Measurements from ENCODE around the gene PABPC1L. TPM values are rescaled to one million over a fixed set of nuclear protein-coding genes. Genes with fewer than 3 reads are reported as not detected.

Gene PABPC1L
- total RNA-seq, 1 experiment from 2014 or later: 127 TPM

DNA sequence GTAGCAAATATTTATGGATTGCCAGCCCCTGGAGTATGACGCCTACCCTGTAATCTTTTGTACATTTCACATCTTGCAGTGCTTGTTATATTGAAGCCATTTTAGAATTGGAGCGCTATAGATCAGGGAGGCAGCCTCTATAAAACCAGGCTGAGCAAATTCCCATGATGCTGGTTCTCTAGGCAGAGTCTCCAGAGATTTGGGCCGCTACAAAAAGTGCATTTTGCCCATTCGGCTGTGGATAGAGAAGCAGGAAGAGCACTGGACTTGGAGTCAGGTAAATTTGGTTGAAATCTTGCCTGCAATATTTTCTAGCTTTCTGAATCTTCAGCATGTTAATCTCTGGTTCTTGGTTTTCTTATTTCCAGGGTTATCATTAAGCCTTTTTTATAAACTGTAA is 22.4 kb upstream of the PABPC1L start:
- H3K27me3 ChIP-seq (ENCODE audit: insufficient read depth, low read length): no peaks in the 10 kb centered on the region
- no TSS peak for BruUV-seq (replicated peaks)
- no peaks in the 10 kb centered on the region for H3K9me2 ChIP-seq (ENCODE audit: insufficient read depth)
- H3K4me3 ChIP-seq (replicated peaks in 1 of 2; ENCODE audit: low read depth in 1 of 2, low read length in 2 of 2): peak overlapping the region; percentile 62 to 79; a peak in 2 of 4 replicates
- DNase-seq (ENCODE audit: low read depth, low spot score) (no peak), ATAC-seq (no peak)
- H3K36me3 ChIP-seq (ENCODE audit: control insufficient read depth in 1 of 2, insufficient read depth in 2 of 2, low read length in 2 of 2): peaks cover 0 to 16% of the 10 kb centered on the region in 2 experiments; a peak in 1 of 4 replicates
- H3K27ac ChIP-seq (ENCODE audit: low read depth, low read length): no peak overlapping the region
- peaks cover 37% of the 10 kb centered on the region for H4K20me1 ChIP-seq (ENCODE audit: insufficient read depth)
- TF ChIP-seq TCF7L2 (IDR thresholded peaks at IDR 0.05; ENCODE audit: borderline replicate concordance, extremely low read depth, insufficient read depth, insufficient read length) (no peak), ELF1 (IDR thresholded peaks at IDR 0.05; ENCODE audit: borderline replicate concordance, low read depth) (no peak), CBX3 (IDR thresholded peaks at IDR 0.05; ENCODE audit: low read depth) (no peak), EZH2 (IDR thresholded peaks at IDR 0.05) (no peak), EGR1 (IDR thresholded peaks at IDR 0.05; ENCODE audit: low read depth) (no peak), ZNF274 (IDR thresholded peaks at IDR 0.05; ENCODE audit: low read depth, low read length) (no peak), SIN3A (IDR thresholded peaks at IDR 0.05; ENCODE audit: low read depth) (no peak), POLR2A (IDR thresholded peaks at IDR 0.05; ENCODE audit: borderline replicate concordance, extremely low read depth, insufficient read depth, insufficient read length) (no peak)
- TF ChIP-seq, protein P1, sequence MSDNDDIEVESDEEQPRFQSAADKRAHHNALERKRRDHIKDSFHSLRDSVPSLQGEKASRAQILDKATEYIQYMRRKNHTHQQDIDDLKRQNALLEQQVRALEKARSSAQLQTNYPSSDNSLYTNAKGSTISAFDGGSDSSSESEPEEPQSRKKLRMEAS (IDR thresholded peaks at IDR 0.05): no peak
- TF ChIP-seq, protein P2, sequence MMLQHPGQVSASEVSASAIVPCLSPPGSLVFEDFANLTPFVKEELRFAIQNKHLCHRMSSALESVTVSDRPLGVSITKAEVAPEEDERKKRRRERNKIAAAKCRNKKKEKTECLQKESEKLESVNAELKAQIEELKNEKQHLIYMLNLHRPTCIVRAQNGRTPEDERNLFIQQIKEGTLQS (IDR thresholded peaks at IDR 0.05): no peak
- RAD21 ChIA-PET (ENCODE audit: low non-redundant PET in 1 of 2, low total read pairs in 2 of 2, uncharacterized antibody in 2 of 2, unreplicated experiment in 2 of 2): no interaction called here
- H3K9me3 ChIP-seq (ENCODE audit: control insufficient read depth in 1 of 2, insufficient read depth in 1 of 2, low read depth in 1 of 2, low read length in 2 of 2): no peaks in the 10 kb centered on the region
- intact Hi-C loops (cut with micrococcal nuclease): no loop called here
- peaks cover 70% of the 10 kb centered on the region for H3K79me2 ChIP-seq (ENCODE audit: insufficient read depth, low read length)
- H3K9ac ChIP-seq (ENCODE audit: low read length): peak overlapping the region; percentile 84
- peaks cover 18 to 32% of the 10 kb centered on the region in 2 experiments; a peak in 3 of 4 replicates for H3K4me1 ChIP-seq (ENCODE audit: control insufficient read depth in 1 of 2, insufficient read depth in 2 of 2, low read length in 2 of 2)
- no peak overlapping the region for H2AFZ ChIP-seq (ENCODE audit: low read depth, low read length, poor library complexity, severe bottlenecking)
- POLR2A ChIA-PET: no interaction called here
- CTCF ChIA-PET: no interaction called here
- H3K4me2 ChIP-seq (ENCODE audit: low read length): peak overlapping the region; percentile 93

All from HCT116 (cell line).